HG02840 (cell line): Measurements from ENCODE around the gene CT47C1.

ENCODE experiments used
- ATAC-seq: cut with Tn5 transposase; IDR thresholded peaks from one replicate; pipeline ENCODE4 v1.9.1; 2021; ENCODE audit warnings: mild to moderate bottlenecking, moderate library complexity, moderate number of reproducible peaks; ENCODE audit not compliant: unreplicated experiment, low FRiP score

CT47C1 gene

GRCh38 chrX:119073200-119073905, 560 bp downstream of the CT47C1 start:
- no peak for ATAC-seq

- no peak for ATAC-seq
These were observed 1.1 kb downstream of the CT47C1 start for GRCh38 chrX:119073911-119074310.

- no peak for ATAC-seq
These were observed 2.7 kb downstream of the CT47C1 start for GRCh38 chrX:119075270-119076025.

GRCh38 chrX:119082278-119082677, 9.5 kb downstream of the CT47C1 start:
- no peak for ATAC-seq

- no peak for ATAC-seq
These were observed 12.0 kb downstream of the CT47C1 start for GRCh38 chrX:119084766-119085165.

GRCh38 chrX:119087121-119087520, 14.3 kb downstream of the CT47C1 start:
- ATAC-seq: no peak

GRCh38 chrX:119089619-119090018, 16.8 kb downstream of the CT47C1 start:
- ATAC-seq: no peak

- no peak for ATAC-seq
These were observed 17.8 kb downstream of the CT47C1 start for GRCh38 chrX:119090627-119091026.

GRCh38 chrX:119093991-119094735, 21.4 kb downstream of the CT47C1 start:
- no peak for ATAC-seq

GRCh38 chrX:119094819-119095218, 22.0 kb downstream of the CT47C1 start:
- ATAC-seq: no peak

- no peak for ATAC-seq
These were observed 23.1 kb downstream of the CT47C1 start for GRCh38 chrX:119095936-119096335.

GRCh38 chrX:119101168-119101567, 28.4 kb downstream of the CT47C1 start:
- ATAC-seq: no peak

- ATAC-seq: no peak
These were observed 33.0 kb downstream of the CT47C1 start for GRCh38 chrX:119105826-119106225.

GRCh38 chrX:119107206-119107605, 34.4 kb downstream of the CT47C1 start:
- ATAC-seq: no peak

- ATAC-seq: no peak
These were observed 46.1 kb downstream of the CT47C1 start for GRCh38 chrX:119118780-119119395.

GRCh38 chrX:119121341-119121740, 48.5 kb downstream of the CT47C1 start:
- no peak for ATAC-seq
